Measurements from ENCODE around the gene RNF25.

Gene RNF25

GRCh38 chr2:218626369-218626768 is 45.4 kb downstream of the RNF25 start:
- DNase-seq (ENCODE audit: low read depth in 2 of 2), result no peak

GRCh38 chr2:218623366-218623705 is 48.5 kb downstream of the RNF25 start:
- no peak for DNase-seq (ENCODE audit: low read depth in 2 of 2)

GRCh38 chr2:218622606-218623365 is 49.0 kb downstream of the RNF25 start:
- no peak for DNase-seq (ENCODE audit: low read depth in 2 of 2)

GRCh38 chr2:218621007-218621406 is 50.8 kb downstream of the RNF25 start:
- DNase-seq (ENCODE audit: low read depth in 2 of 2), result no peak

- DNase-seq (ENCODE audit: low read depth in 2 of 2), result no peak
These were observed 53.5 kb downstream of the RNF25 start for GRCh38 chr2:218618102-218618860.

- no peak for DNase-seq (ENCODE audit: low read depth in 2 of 2)
These were observed 55.9 kb downstream of the RNF25 start for GRCh38 chr2:218615868-218616315.

All from stimulated activated CD8-positive, alpha-beta memory T cell treated with anti-CD3 and anti-CD28 coated beads, Interleukin-15, amount 100 ng/mL, for 48 hours (primary cell).